Liver (tissue), 9 donors: ENCODE measurements around the gene ST8SIA1. TPM values are rescaled to one million over a fixed set of nuclear protein-coding genes. Genes with fewer than 3 reads are reported as not detected.

Source experiments
- DNase-seq: peaks from one replicate; pipeline ENCODE4 v3.0.0-alpha.2; 2017; ENCODE audit warnings: low spot score
- H3K27ac ChIP-seq, 2 donors: one replicate each; pipeline ENCODE4 v1.7.0; 2013; ENCODE audit warnings: inconsistent platforms in 2 of 2, low read length in 2 of 2, control low read depth in 1 of 2, low read depth in 1 of 2, mild to moderate bottlenecking in 1 of 2
- H3K27me3 ChIP-seq, 4 donors: one replicate each; pipeline versions ENCODE4 v1.6.1 to v1.7.0; 2013; ENCODE audit warnings: low read length in 3 of 4, inconsistent platforms in 1 of 4, mild to moderate bottlenecking in 1 of 4, moderate library complexity in 1 of 4; ENCODE audit not compliant: control insufficient read depth in 4 of 4, insufficient read depth in 4 of 4
- H3K36me3 ChIP-seq, 4 donors: one replicate each; pipeline versions ENCODE4 v1.6.1 to v1.7.0; 2013; ENCODE audit warnings: low read length in 3 of 4, mild to moderate bottlenecking in 3 of 4, low read depth in 1 of 4, moderate library complexity in 1 of 4; ENCODE audit not compliant: control insufficient read depth in 4 of 4, insufficient read depth in 3 of 4
- H3K4me1 ChIP-seq, 4 donors: one replicate each; pipeline versions ENCODE4 v1.6.1 to v1.7.0; 2013; ENCODE audit warnings: low read length in 3 of 4, mild to moderate bottlenecking in 3 of 4, moderate library complexity in 1 of 4; ENCODE audit not compliant: control insufficient read depth in 4 of 4, insufficient read depth in 4 of 4
- H3K4me3 ChIP-seq, 3 donors: one replicate each; pipeline versions ENCODE4 v1.6.1 to v1.7.0; 2013; ENCODE audit warnings: low read length in 3 of 3, control low read depth in 1 of 3, low read depth in 1 of 3, mild to moderate bottlenecking in 1 of 3
- H3K9ac ChIP-seq, 2 donors: one replicate each; pipeline ENCODE4 v1.7.0; 2013; ENCODE audit warnings: low read length in 2 of 2, mild to moderate bottlenecking in 2 of 2, moderate library complexity in 2 of 2, control low read depth in 1 of 2, low read depth in 1 of 2
- H3K9me3 ChIP-seq, 4 donors: one replicate each; pipeline versions ENCODE4 v1.6.1 to v1.7.0; 2013; ENCODE audit warnings: low read length in 3 of 4; ENCODE audit not compliant: control insufficient read depth in 4 of 4
- FOXA1 ChIP-seq: IDR thresholded peaks from 2 replicates; pipeline ENCODE4 v1.6.1; 2016; ENCODE audit warnings: antibody characterized with exemption
- FOXA2 ChIP-seq: IDR thresholded peaks from 2 replicates; pipeline ENCODE4 v1.6.1; 2016; ENCODE audit warnings: antibody characterized with exemption
- GABPA ChIP-seq, 2 donors: IDR thresholded peaks in 1 of 2; conservative IDR thresholded peaks in 1 of 2; 2 replicates each; pipeline ENCODE4 v1.6.1; 2016; ENCODE audit warnings: antibody characterized with exemption in 2 of 2, mild to moderate bottlenecking in 1 of 2, moderate library complexity in 1 of 2
- HNF4A ChIP-seq, 2 donors: conservative IDR thresholded peaks; 2 replicates each; pipeline ENCODE4 v1.6.1; 2016; ENCODE audit warnings: antibody characterized with exemption in 2 of 2, mild to moderate bottlenecking in 2 of 2
- HNF4G ChIP-seq: IDR thresholded peaks from 2 replicates; pipeline ENCODE4 v1.6.1; 2016; ENCODE audit warnings: antibody characterized with exemption
- MAX ChIP-seq: IDR thresholded peaks from 2 replicates; pipeline ENCODE4 v1.6.1; 2016; ENCODE audit warnings: antibody characterized with exemption
- NR2F2 ChIP-seq: IDR thresholded peaks from 2 replicates; pipeline ENCODE4 v1.6.1; 2016; ENCODE audit warnings: antibody characterized with exemption
- RAD21 ChIP-seq, 2 donors: IDR thresholded peaks; 2 replicates each; pipeline ENCODE4 v1.6.1; 2016; ENCODE audit warnings: antibody characterized with exemption in 2 of 2, mild to moderate bottlenecking in 2 of 2
- RXRA ChIP-seq, 2 donors: IDR thresholded peaks; 2 replicates each; pipeline ENCODE4 v1.6.1; 2017 to 2018; ENCODE audit warnings: antibody characterized with exemption in 2 of 2, mild to moderate bottlenecking in 1 of 2
- TAF1 ChIP-seq: conservative IDR thresholded peaks from 2 replicates; pipeline ENCODE4 v1.6.1; 2016; ENCODE audit warnings: antibody characterized with exemption, mild to moderate bottlenecking
- ZBTB33 ChIP-seq: IDR thresholded peaks from 2 replicates; pipeline ENCODE4 v1.6.1; 2016; ENCODE audit warnings: antibody characterized with exemption
- WGBS: extraction: QIAGEN DNeasy Blood & Tissue Kit; methylation state at CpG from one replicate; pipeline ENCODE4 v1.1.7; 2013; 5-methylcytosine and 5-hydroxymethylcytosine counted together
- polyA plus RNA-seq, 2 donors: library from polyadenylated mRNA; stranded (reverse) in 1 of 2; unstranded in 1 of 2; fragments of 200-250 nt in 1 of 2; fragments of >200 nt in 1 of 2; fragmentation: Nextera tagmentation in 1 of 2; extraction: Ambion mirVana in 1 of 2; gene quantifications; one replicate each; pipeline versions ENCODE4 v1.2.1 to v1.2.3, GENCODE V29; 2013 to 2015
- total RNA-seq, 2 donors: library from RNA; depleted of rRNA; stranded (reverse); fragments of >200 nt; gene quantifications; one replicate each; pipeline ENCODE4 v1.2.3, GENCODE V29; 2014
- TF ChIP-seq, protein P1 (sequence below): IDR thresholded peaks from 2 replicates; pipeline ENCODE4 v1.6.1; 2016; ENCODE audit warnings: antibody characterized with exemption
- donor health status: healthy.
- donor health status: healthy.
- donor health status: healthy.
- donor health status: healthy.
- donor health status: healthy.

The ST8SIA1 gene
- total and polyA plus RNA-seq, 4 donors: 0.02 to 1.0 (median 0.17) TPM; not detected in 1

DNA sequence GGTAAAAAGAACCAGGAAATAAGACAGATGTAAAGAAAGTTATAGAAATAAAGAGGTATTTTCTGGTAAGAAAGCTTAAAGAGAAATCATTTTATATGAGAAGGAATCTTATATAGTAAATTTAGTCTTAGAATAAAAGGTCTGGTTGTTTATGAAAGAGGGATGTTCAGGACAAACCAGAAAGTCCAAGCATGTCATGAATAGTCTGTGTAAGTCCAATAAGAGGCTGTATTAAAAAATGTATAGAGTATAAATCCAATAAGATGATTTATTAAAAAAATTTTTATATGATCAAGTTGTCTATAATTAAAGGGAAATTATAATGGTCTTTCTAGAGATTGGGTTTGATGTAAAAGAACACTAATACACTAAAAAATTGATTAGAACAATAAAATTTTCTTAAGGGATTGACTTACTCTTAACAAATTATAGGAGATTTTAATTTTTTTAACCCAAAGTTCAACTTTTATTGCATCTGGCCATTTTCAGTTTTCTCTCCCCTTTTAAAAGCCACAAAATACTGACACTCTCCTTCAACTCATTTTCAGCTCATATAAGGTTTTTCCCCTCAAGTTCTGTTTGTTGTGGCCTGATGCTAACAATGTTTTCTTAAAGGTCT is 35.1 kb downstream of the ST8SIA1 start:
- no peak for DNase-seq
- no peaks in the 10 kb centered on the region for H3K4me1 ChIP-seq
- no peak overlapping the region for H3K27ac ChIP-seq
- H3K27me3 ChIP-seq: no peaks in the 10 kb centered on the region
- no peaks in the 10 kb centered on the region for H3K36me3 ChIP-seq
- no peak overlapping the region for H3K4me3 ChIP-seq
- TF ChIP-seq TAF1 (no peak), ZBTB33 (no peak), GABPA (IDR thresholded peaks at IDR 0.05 in 1 of 2, conservative IDR thresholded peaks at IDR 0.05 in 1 of 2) (no peak), RXRA (IDR thresholded peaks at IDR 0.05) (no peak)
- H3K9me3 ChIP-seq: peaks cover 0 to 5% (median 0%) of the 10 kb centered on the region in 4 donors
- no peak overlapping the region for H3K9ac ChIP-seq

GRCh38 chr12:22289250-22289649 is 45.3 kb downstream of the ST8SIA1 start:
- 89% methylated on average over 6 of the region's 6 CpGs for WGBS

More at GRCh38 chr12:22289250-22289649, 45.3 kb downstream of the ST8SIA1 start:
- DNase-seq: no peak
- Histone ChIP-seq H3K27me3 (peaks cover 0 to 6% (median 2%) of the 10 kb centered on the region in 4 donors), H3K27ac (no peak overlapping the region), H3K9me3 (no peaks in the 10 kb centered on the region), H3K36me3 (no peaks in the 10 kb centered on the region), H3K4me3 (no peak overlapping the region), H3K4me1 (no peaks in the 10 kb centered on the region), H3K9ac (no peak overlapping the region)
- TF ChIP-seq RAD21 (IDR thresholded peaks at IDR 0.05) (no peak), HNF4G (no peak), FOXA2 (no peak), MAX (no peak), HNF4A (conservative IDR thresholded peaks at IDR 0.05) (no peak), FOXA1 (no peak), TAF1 (no peak), ZBTB33 (no peak), NR2F2 (no peak)
- TF ChIP-seq, protein P1, sequence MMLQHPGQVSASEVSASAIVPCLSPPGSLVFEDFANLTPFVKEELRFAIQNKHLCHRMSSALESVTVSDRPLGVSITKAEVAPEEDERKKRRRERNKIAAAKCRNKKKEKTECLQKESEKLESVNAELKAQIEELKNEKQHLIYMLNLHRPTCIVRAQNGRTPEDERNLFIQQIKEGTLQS: no peak
